Measurements from ENCODE around the gene RSRP1.

- TF ChIP-seq CTCF (IDR thresholded peaks at IDR 0.05): no peak
- no peak for TF ChIP-seq POLR2A (IDR thresholded peaks at IDR 0.05)
Measured at GRCh38 chr1:25194054-25194453, 53.2 kb downstream of the RSRP1 start.

Data from adrenal gland (tissue), 5 donors.